Large intestine (tissue), 3 donors: ENCODE data around the gene ANKRD39. TPM values are rescaled to one million over a fixed set of nuclear protein-coding genes. Genes with fewer than 3 reads are reported as not detected.
"Not testable (repeated sequence)": the region's sequence is repeated elsewhere in the genome, so short reads cannot be mapped to it uniquely, and the experiment has no call there.

Source experiments
- DNase-seq, 2 donors: peaks; one replicate each; pipeline versions ENCODE4 v3.0.0 to v3.0.0-alpha.2; 2013
- H3K27ac ChIP-seq: one replicate; pipeline ENCODE4 v1.5.1; 2013; ENCODE audit warnings: low read length
- H3K27me3 ChIP-seq: 2 replicates; pipeline ENCODE4 v1.6.1; 2013; ENCODE audit warnings: low read length; ENCODE audit not compliant: control insufficient read depth, insufficient read depth
- H3K36me3 ChIP-seq: 2 replicates; pipeline ENCODE4 v1.6.1; 2013; ENCODE audit warnings: low read length; ENCODE audit not compliant: control insufficient read depth, insufficient read depth
- H3K4me1 ChIP-seq: one replicate; pipeline ENCODE4 v1.6.1; 2013; ENCODE audit warnings: low read length; ENCODE audit not compliant: control insufficient read depth, insufficient read depth
- H3K4me3 ChIP-seq: one replicate; pipeline ENCODE4 v1.5.1; 2013; ENCODE audit warnings: low read length
- H3K9me3 ChIP-seq: one replicate; pipeline ENCODE4 v1.6.1; 2013; ENCODE audit warnings: mild to moderate bottlenecking, low read depth, low read length, moderate library complexity; ENCODE audit not compliant: control insufficient read depth
- WGBS: methylation state at CpG from one replicate; pipeline ENCODE4 v1.1.5; 2013; ENCODE audit warnings: low lambda C conversion rate; ENCODE audit not compliant: insufficient coverage; 5-methylcytosine and 5-hydroxymethylcytosine counted together
- polyA plus RNA-seq: library from polyadenylated mRNA; unstranded; fragments of 120-200 nt; gene quantifications from one replicate; pipeline ENCODE4 v1.2.1, GENCODE V29; 2013

Gene ANKRD39
- polyA plus RNA-seq, 1 donor = 9.6 TPM

DNA sequence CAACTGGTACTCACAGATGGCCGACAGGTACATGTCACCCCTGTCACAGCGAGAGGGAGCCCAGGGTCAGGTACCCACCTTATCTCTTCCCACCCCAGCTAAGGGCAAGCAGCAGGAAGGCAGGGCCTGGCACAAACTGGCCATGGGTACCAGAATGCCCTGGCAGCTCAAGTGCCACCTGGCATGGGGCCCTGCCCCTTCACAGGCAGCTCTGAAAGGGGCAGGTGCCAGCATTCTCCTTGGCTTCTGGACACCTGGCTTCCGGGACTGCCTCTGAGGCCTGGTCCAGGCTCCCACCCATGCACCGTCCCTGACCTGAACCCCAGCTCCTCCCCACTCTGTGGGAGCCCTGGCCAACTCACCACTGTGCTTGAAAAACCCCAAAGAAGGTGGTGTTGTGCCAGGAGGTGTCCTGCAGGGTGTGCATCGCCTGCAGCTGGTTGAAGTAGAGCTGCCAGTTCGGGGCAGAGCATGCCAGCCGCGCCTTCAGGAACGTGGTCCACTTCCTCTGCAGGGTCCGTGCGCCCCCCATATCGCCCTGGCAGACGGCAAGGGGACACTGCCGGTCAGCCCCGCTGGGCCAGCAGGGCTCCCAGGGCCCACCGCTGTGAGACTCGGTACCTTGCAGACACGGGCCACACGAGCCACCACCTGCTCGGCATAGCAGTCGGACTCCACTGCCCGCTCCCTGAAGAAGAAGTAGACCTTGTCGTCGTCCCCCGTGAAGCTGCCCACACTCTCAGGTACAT is 6.7 kb upstream of the ANKRD39 start:
- no peaks in the 10 kb centered on the region for H3K9me3 ChIP-seq
- H3K36me3 ChIP-seq = peaks cover 67% of the 10 kb centered on the region
- H3K27me3 ChIP-seq = no peaks in the 10 kb centered on the region
- no peak overlapping the region for H3K27ac ChIP-seq
- no peak overlapping the region for H3K4me3 ChIP-seq
- H3K4me1 ChIP-seq = peaks cover 30% of the 10 kb centered on the region
- no peak for DNase-seq
- WGBS = no CpG with 5 or more reads among the region's 25 CpGs

DNA sequence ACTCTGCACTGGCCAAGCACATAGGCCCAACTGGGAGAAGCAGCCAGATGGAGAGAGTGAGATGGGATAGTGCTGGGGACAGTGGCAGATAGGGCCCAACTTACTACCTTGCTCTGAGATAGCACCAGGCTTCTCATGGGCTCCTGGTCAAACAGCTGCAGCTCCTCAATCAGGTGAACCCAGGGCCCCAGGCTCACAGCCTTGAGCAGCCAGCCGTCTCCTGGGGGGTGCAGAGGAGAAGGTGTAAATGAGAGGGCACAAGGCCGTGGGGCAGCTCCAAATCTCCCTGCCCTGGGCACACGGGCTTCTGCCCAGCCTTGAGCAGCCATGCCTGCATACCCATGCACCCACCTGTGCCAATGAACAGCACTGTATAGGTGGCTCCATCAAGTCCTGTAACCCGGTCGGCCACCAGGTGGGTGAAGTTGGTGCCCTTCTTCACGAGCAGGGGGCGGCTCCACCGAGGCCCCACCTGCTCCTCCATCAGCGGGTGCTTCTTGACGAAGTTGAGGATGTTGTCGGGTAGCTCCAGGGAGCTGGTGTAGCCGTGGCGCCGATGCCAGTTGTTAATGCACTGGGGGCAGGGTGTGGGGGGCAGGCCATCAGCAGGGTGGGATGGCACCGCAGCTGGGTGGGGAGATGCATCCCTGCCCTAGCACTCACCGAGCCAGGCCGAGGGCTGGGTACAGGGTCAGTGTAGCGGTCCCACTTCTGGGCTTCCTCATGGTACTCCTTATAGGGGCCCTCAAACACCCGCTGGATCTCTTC is 5.9 kb upstream of the ANKRD39 start:
- DNase-seq = no peak
- H3K27me3 ChIP-seq = no peaks in the 10 kb centered on the region
- no peak overlapping the region for H3K4me3 ChIP-seq
- no peaks in the 10 kb centered on the region for H3K9me3 ChIP-seq
- peaks cover 34% of the 10 kb centered on the region for H3K4me1 ChIP-seq
- WGBS = no CpG with 5 or more reads among the region's 19 CpGs
- H3K36me3 ChIP-seq = peaks cover 67% of the 10 kb centered on the region
- H3K27ac ChIP-seq = no peak overlapping the region

DNA sequence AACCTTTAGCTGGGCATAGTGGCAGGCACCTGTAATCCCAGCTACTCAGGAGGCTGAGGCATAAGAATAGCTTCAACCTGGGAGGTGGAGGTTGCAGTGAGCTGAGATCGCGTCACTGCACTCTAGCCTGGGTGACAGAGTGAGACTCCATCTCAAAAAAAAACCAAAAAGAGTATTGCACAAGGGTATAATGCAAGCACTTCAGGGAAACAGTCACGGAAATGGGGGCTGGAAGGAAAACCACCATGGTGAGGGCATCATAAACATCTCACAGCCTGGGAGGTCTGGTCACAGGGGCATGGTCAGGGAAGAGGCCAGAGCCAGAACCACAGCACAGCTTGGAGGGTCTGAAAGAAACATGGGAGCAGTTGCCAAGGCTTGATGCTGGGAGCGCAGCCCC is 5.2 kb upstream of the ANKRD39 start:
- Histone ChIP-seq H3K4me1 (peaks cover 37% of the 10 kb centered on the region), H3K36me3 (peaks cover 67% of the 10 kb centered on the region)
- H3K4me3 ChIP-seq, H3K27ac ChIP-seq, H3K9me3 ChIP-seq, DNase-seq, H3K27me3 ChIP-seq: not testable (repeated sequence)
- no CpG with 5 or more reads among the region's 4 CpGs for WGBS

DNA sequence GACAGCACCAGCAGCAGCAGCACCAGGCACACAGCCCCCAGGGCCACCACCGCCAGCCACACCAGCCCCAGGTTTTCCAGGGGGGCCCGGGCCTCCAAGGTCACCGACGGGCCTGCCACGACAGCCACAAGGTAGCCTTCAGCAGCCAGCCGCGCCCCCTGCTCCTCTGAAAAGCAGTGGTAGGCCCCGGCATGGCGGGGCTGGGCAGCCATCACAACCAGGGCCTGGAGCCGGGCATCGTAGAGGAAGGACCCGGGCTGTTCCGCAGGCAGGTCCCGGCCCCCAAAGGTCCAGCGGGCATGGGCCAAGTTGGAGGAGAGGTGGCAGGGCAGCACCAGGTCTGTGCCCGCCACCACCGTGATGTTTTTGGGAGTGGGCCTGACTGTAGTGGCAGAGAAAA is 3.3 kb upstream of the ANKRD39 start:
- no peaks in the 10 kb centered on the region for H3K9me3 ChIP-seq
- no peak for DNase-seq
- no peaks in the 10 kb centered on the region for H3K27me3 ChIP-seq
- WGBS = no CpG with 5 or more reads among the region's 17 CpGs
- H3K27ac ChIP-seq = no peak overlapping the region
- H3K36me3 ChIP-seq = peaks cover 55% of the 10 kb centered on the region
- H3K4me3 ChIP-seq = no peak overlapping the region
- H3K4me1 ChIP-seq = peaks cover 19% of the 10 kb centered on the region

DNA sequence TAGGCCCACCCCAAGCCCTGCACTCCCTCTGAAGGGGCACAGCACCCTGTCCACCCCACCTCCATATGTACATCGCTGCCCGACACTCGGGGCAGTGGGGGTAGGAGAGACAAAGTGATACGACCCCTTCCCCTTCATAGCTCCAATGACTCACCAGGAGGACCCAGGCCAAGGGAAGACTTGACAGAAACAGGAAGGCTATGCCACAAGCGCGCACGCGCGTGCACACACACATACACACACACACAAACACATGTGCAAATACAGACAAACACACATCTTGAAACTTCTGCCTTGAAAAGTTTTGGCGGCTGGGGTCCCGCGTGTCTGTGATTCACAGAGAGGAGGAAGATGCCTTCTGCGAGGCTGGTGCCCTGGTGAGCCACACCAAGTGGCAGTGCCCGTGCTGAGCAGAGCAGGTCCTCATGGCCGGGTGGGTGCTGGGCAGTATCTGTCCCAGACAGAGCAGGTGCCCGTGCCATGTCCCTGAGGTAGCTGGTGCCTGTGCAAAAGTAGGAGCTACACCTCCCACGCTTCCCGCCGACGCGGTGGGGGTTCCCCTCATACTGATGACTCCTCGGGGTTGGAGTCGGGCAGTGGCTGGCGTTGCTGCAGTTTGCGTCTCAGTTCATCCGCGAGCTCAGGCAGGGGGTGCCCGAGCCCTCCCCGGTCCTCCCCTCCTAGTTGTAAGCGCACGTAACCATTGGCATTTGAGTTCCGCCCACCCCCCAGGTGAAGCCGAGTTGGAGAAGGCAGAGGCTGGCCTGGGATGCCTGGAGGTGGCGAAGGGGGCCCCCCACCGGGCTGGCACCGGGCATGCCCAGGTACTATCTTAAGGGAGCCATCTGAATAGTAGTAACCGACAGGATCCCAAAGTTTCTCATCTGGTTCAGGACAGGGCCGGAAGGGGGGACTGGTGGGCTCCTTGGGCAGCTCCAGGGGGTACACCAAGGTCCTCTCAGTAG is 2.5 kb upstream of the ANKRD39 start:
- DNase-seq = no peak
- Histone ChIP-seq H3K4me3 (no peak overlapping the region), H3K27ac (no peak overlapping the region), H3K36me3 (peaks cover 48% of the 10 kb centered on the region), H3K27me3 (no peaks in the 10 kb centered on the region), H3K9me3 (no peaks in the 10 kb centered on the region), H3K4me1 (peaks cover 18% of the 10 kb centered on the region)
- WGBS = no CpG with 5 or more reads among the region's 38 CpGs

DNA sequence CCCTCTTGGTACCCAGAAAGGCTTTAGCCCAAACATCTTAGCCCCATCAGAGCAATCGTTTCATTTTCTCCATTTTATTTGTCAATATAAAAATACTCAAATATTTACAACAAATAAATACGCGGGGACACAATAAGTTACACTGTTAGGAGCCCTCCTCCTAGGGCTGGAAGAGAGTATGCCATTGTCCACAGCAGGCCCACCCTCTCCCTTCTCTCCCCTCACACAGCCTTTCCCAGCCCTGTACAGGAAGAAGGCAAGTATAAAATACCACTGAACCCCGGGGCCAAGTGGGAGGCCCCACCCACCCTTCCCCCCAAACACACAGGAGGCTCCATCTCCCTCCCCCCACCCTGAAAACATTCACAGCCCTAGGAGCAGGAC is 1.9 kb upstream of the ANKRD39 start:
- no peaks in the 10 kb centered on the region for H3K27me3 ChIP-seq
- WGBS = no CpG with 5 or more reads among the region's 4 CpGs
- no peak overlapping the region for H3K27ac ChIP-seq
- peaks cover 41% of the 10 kb centered on the region for H3K36me3 ChIP-seq
- no peak for DNase-seq
- no peak overlapping the region for H3K4me3 ChIP-seq
- H3K4me1 ChIP-seq = peaks cover 18% of the 10 kb centered on the region
- no peaks in the 10 kb centered on the region for H3K9me3 ChIP-seq

DNA sequence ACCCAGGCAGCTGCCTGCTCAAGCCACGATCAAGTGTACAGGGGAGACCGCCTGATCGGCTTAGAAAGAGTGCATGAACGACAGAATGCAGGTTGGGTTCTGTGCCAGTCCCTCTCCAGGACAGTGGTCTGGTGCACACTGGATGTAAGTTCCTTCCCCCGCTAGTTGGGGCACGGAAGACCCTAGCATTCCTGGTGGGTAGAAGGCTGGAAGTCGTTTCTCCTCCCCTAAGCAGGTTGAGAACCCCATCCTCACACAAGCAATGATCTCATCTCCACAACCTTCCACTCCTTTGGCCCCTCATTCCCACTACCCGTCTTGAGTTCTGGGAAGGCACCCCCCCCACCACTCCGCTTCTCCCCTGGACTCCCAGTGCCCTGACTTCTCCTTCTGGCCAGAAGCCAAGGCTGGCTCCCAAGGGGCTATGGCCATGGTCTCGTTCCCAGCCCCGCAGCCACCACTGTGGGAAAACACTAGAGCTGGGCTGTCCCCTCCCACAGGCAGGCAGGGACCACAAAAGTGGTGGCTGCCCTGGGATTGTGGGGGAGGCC is 1.4 kb upstream of the ANKRD39 start:
- no peak for DNase-seq
- H3K4me1 ChIP-seq = peaks cover 18% of the 10 kb centered on the region
- no peaks in the 10 kb centered on the region for H3K9me3 ChIP-seq
- H3K27ac ChIP-seq = no peak overlapping the region
- no peaks in the 10 kb centered on the region for H3K27me3 ChIP-seq
- peaks cover 39% of the 10 kb centered on the region for H3K36me3 ChIP-seq
- WGBS = no CpG with 5 or more reads among the region's 11 CpGs
- peak overlapping the region; percentile 61 for H3K4me3 ChIP-seq

DNA sequence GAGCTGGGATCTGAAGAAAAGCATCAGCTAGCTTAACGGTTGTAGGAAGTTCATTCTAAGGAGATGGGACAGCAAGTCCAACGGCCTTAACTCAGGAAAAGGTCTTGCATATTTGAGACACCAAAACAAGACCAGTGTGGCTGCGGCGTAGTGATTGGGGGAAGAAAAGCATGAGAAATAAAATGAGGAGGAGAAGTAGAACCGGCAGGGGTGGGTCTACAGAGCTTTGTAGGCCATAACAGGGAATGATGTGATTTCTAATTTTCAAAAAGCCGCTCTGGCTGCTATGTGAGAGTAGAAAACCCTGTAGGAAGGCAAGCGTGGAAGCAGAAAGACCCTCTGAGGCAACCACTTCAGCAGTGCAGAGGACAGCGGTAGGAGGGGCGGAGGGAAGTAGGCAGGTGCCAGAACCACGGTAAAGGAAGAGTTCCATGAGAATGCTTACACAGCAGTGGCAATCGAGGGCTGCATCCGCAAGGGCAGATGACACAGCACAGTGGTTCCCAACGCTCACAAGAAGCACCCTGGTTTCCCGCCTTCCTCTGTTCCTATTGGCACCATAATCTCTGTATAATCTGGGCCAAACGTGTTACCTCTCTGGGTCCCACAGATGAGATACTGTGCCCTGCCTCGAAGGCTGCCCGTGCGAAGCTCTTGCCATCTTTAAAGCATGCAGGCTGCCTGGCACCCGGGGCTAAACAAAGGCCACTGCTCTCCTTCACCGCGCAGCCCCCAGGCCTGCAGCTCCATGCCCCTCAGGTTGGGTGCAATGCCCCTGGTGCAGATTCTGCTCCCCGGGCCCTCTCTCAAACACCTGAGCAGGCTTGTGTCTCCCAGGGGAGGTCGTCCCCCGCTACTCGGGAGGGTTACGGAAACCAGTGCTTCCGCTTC is 795 bp downstream of the ANKRD39 start:
- WGBS = 67% methylated on average over 3 of the region's 27 CpGs

DNA sequence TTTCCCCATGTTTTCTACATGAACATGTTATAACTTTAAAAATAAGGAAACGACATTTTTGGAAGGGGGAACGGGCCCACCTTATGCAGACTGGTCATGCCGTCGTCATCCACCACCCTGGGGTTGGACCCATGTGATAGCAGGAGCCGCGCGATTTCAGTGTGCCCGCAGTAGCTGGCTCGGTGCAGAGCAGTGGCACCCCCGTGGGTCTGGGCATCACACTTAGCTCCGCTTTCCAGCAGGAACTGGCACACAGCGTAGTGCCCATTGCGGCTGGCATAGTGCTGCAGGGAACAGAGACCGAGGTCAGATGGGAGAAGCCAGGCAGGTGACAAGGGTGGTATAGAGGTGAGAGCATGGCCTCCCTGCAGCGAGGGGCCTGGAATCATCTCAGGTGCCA is 4.5 kb downstream of the ANKRD39 start:
- peaks cover 43% of the 10 kb centered on the region for H3K36me3 ChIP-seq

More for the DNA sequence above, 795 bp downstream of the ANKRD39 start:
- H3K36me3 ChIP-seq = peaks cover 40% of the 10 kb centered on the region
- H3K27me3 ChIP-seq = no peaks in the 10 kb centered on the region
- peak in 1 of 2 donors; percentile 57 for DNase-seq
- peak overlapping the region; percentile 92 for H3K4me3 ChIP-seq
- H3K4me1 ChIP-seq = peaks cover 17% of the 10 kb centered on the region
- peak overlapping the region; percentile 62 for H3K27ac ChIP-seq
- no peaks in the 10 kb centered on the region for H3K9me3 ChIP-seq

More for the DNA sequence above, 4.5 kb downstream of the ANKRD39 start:
- DNase-seq = no peak
- H3K27me3 ChIP-seq = no peaks in the 10 kb centered on the region
- no peak overlapping the region for H3K4me3 ChIP-seq
- H3K27ac ChIP-seq = no peak overlapping the region
- H3K4me1 ChIP-seq = no peaks in the 10 kb centered on the region
- H3K9me3 ChIP-seq = no peaks in the 10 kb centered on the region
- 83% methylated on average over 1 of the region's 15 CpGs for WGBS
